ENCODE data around the gene ZNF700. TPM values are rescaled to one million over a fixed set of nuclear protein-coding genes. Genes with fewer than 3 reads are reported as not detected.

Gene ZNF700
- total and polyA plus RNA-seq, 2 donors (not counting 1 experiment from before 2014, with no cell fraction given) = 14.3 to 34.9 TPM

DNA sequence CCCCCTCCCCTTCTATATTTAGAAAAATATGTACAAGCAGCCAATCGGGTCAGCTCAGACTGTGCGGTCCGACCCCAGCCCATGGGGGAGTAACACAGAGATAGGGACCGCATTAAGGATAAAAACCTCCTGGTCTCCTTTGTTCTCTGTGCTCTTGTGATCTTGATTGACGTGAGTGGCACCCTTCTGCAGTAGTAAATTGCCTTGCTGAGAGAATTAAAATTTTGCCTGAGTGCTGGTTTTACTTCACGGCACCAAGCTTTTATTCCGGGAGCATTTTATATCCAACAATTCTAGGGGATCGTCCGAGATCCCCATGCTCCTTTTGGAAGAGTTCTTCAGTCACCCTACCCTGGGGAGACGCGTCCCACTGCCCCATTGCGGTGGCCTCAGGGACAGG is 44.3 kb upstream of the ZNF700 start:
- Histone ChIP-seq H3K36me3 (replicated peaks in 1 of 2; ENCODE audit: control extremely low read depth in 1 of 2, control insufficient read depth in 1 of 2, extremely low read depth in 1 of 2, insufficient read depth in 2 of 2, low read length in 1 of 2) (no peaks in the 10 kb centered on the region), H3K4me2 (replicated peaks; ENCODE audit: low read depth, low read length, poor library complexity, severe bottlenecking) (no peak overlapping the region), H3K9me3 (ENCODE audit: control extremely low read depth in 1 of 3, control insufficient read depth in 2 of 3, insufficient read depth in 1 of 3, low read length in 2 of 3) (peaks cover 0 to 19% (median 7%) of the 10 kb centered on the region in 3 donors), H3K27ac (ENCODE audit: low read length in 2 of 2) (no peak overlapping the region), H2AFZ (ENCODE audit: insufficient read depth, low read depth, low read length, poor library complexity, severe bottlenecking) (no peak overlapping the region), H3K27me3 (replicated peaks in 1 of 4; ENCODE audit: control extremely low read depth in 1 of 4, control insufficient read depth in 3 of 4, insufficient read depth in 4 of 4, low read length in 3 of 4) (no peaks in the 10 kb centered on the region), H4K20me1 (ENCODE audit: control insufficient read depth, insufficient read depth, low read length, poor library complexity, severe bottlenecking) (no peaks in the 10 kb centered on the region), H3K9ac (ENCODE audit: low read length) (no peak overlapping the region), H3K79me2 (ENCODE audit: control insufficient read depth, insufficient read depth, low read length) (no peaks in the 10 kb centered on the region), H3K4me1 (ENCODE audit: control insufficient read depth in 2 of 2, insufficient read depth in 2 of 2, low read length in 2 of 2) (peaks cover 0 to 6% of the 10 kb centered on the region in 2 donors), H3K4me3 (ENCODE audit: control extremely low read depth in 1 of 5, extremely low read depth in 1 of 5, insufficient read depth in 1 of 5, low read depth in 2 of 5, low read length in 4 of 5) (no peak overlapping the region)
- Mint-ChIP-seq H3K4me3 (no peak overlapping the region), H3K27me3 (no peaks in the 10 kb centered on the region), H3K4me1 (peaks cover 4% of the 10 kb centered on the region), H3K27ac (no peak overlapping the region), H3K9me3 (ENCODE audit: insufficient read depth) (no peaks in the 10 kb centered on the region)
- POLR2A ChIA-PET = no interaction called here
- ATAC-seq (ENCODE audit: low read depth) = no peak
- intact Hi-C loops (cut with micrococcal nuclease) = loop anchor here (2.0 kb wide), 2 partner anchors 44 to 66 kb away; partner anchors contain the start of genes ZNF440 and ZNF700
- no peak for TF ChIP-seq EZH2 (IDR thresholded peaks at IDR 0.05; ENCODE audit: borderline replicate concordance, insufficient read depth, low read depth, low read length, poor library complexity, severe bottlenecking)
- TF ChIP-seq CTCF (IDR thresholded peaks at IDR 0.05) = no peak
- CTCF ChIA-PET = interaction anchor here (0.7 to 2.8 kb wide), 13 partner anchors 12 to 283 kb away, joined by 3 to 22 read pairs (median 3); partner anchors contain the start of genes ZNF136, ZNF20, ZNF439 and ZNF491
- WGBS (ENCODE audit: insufficient coverage) = 97% methylated on average over 12 of the region's 12 CpGs
- no peak for DNase-seq

GRCh38 chr19:11881151-11881800 is 43.6 kb upstream of the ZNF700 start:
- H3K4me3 Mint-ChIP-seq = no peak overlapping the region
- Histone ChIP-seq H2AFZ (ENCODE audit: insufficient read depth, low read depth, low read length, poor library complexity, severe bottlenecking) (no peak overlapping the region), H3K27me3 (replicated peaks in 1 of 4; ENCODE audit: control extremely low read depth in 1 of 4, control insufficient read depth in 3 of 4, insufficient read depth in 4 of 4, low read length in 3 of 4) (no peaks in the 10 kb centered on the region), H3K4me2 (replicated peaks; ENCODE audit: low read depth, low read length, poor library complexity, severe bottlenecking) (peak overlapping the region; percentile 27), H3K4me3 (ENCODE audit: control extremely low read depth in 1 of 5, extremely low read depth in 1 of 5, insufficient read depth in 1 of 5, low read depth in 2 of 5, low read length in 4 of 5) (no peak overlapping the region), H3K9me3 (ENCODE audit: control extremely low read depth in 1 of 3, control insufficient read depth in 2 of 3, insufficient read depth in 1 of 3, low read length in 2 of 3) (peaks cover 0 to 20% (median 7%) of the 10 kb centered on the region in 3 donors), H3K79me2 (ENCODE audit: control insufficient read depth, insufficient read depth, low read length) (no peaks in the 10 kb centered on the region), H4K20me1 (ENCODE audit: control insufficient read depth, insufficient read depth, low read length, poor library complexity, severe bottlenecking) (no peaks in the 10 kb centered on the region), H3K27ac (ENCODE audit: low read length in 2 of 2) (no peak overlapping the region), H3K4me1 (ENCODE audit: control insufficient read depth in 2 of 2, insufficient read depth in 2 of 2, low read length in 2 of 2) (peaks cover 0 to 6% of the 10 kb centered on the region in 2 donors), H3K9ac (ENCODE audit: low read length) (no peak overlapping the region), H3K36me3 (replicated peaks in 1 of 2; ENCODE audit: control extremely low read depth in 1 of 2, control insufficient read depth in 1 of 2, extremely low read depth in 1 of 2, insufficient read depth in 2 of 2, low read length in 1 of 2) (no peaks in the 10 kb centered on the region)
- no peak for TF ChIP-seq EZH2 (IDR thresholded peaks at IDR 0.05; ENCODE audit: borderline replicate concordance, insufficient read depth, low read depth, low read length, poor library complexity, severe bottlenecking)
- TF ChIP-seq CTCF (IDR thresholded peaks at IDR 0.05) = peak; percentile 77
- POLR2A ChIA-PET = no interaction called here
- H3K4me1 Mint-ChIP-seq = peaks cover 4% of the 10 kb centered on the region
- CTCF ChIA-PET = interaction anchor here (0.9 to 2.8 kb wide), 9 partner anchors 11 to 282 kb away, joined by 3 to 22 read pairs (median 3); partner anchors contain the start of genes ZNF136, ZNF20 and ZNF439
- no peak overlapping the region for H3K27ac Mint-ChIP-seq
- peak; percentile 78 for DNase-seq
- intact Hi-C loops (cut with micrococcal nuclease) = loop anchor here (1.0 to 2.0 kb wide), 4 partner anchors 44 to 260 kb away; partner anchors contain the start of genes ZNF440 and ZNF700
- peaks cover 1% of the 10 kb centered on the region for H3K9me3 Mint-ChIP-seq (ENCODE audit: insufficient read depth)
- peak; percentile 56 for ATAC-seq (ENCODE audit: low read depth)
- no peaks in the 10 kb centered on the region for H3K27me3 Mint-ChIP-seq
- 20% methylated on average over 9 of the region's 10 CpGs for WGBS (ENCODE audit: insufficient coverage)

Measured in B cell (primary cell).